Mucosa of stomach (tissue), 1 donor: Measurements from ENCODE around the gene XAGE1A.
"Not testable (repeated sequence)": the region's sequence is repeated elsewhere in the genome, so short reads cannot be mapped to it uniquely, and the experiment has no call there.

ENCODE experiments used
- H3K27me3 ChIP-seq: one replicate; pipeline ENCODE4 v1.7.0; 2013; ENCODE audit warnings: mild to moderate bottlenecking, low read length; ENCODE audit not compliant: control insufficient read depth, insufficient read depth
- H3K36me3 ChIP-seq: one replicate; pipeline ENCODE4 v1.7.0; 2013; ENCODE audit warnings: low read length; ENCODE audit not compliant: control insufficient read depth, insufficient read depth
- H3K4me1 ChIP-seq: one replicate; pipeline ENCODE4 v1.7.0; 2013; ENCODE audit warnings: mild to moderate bottlenecking, low read length; ENCODE audit not compliant: control insufficient read depth, insufficient read depth
- H3K4me3 ChIP-seq: one replicate; pipeline ENCODE4 v1.7.0; 2013; ENCODE audit warnings: low read length
- H3K9ac ChIP-seq: one replicate; pipeline ENCODE4 v1.7.0; 2013; ENCODE audit warnings: mild to moderate bottlenecking, low read length, moderate library complexity
- H3K9me3 ChIP-seq: one replicate; pipeline ENCODE4 v1.7.0; 2013; ENCODE audit warnings: mild to moderate bottlenecking, low read length, moderate library complexity; ENCODE audit not compliant: control insufficient read depth
- donor health status: Pancreatic carcinoma.

The XAGE1A gene

GRCh38 chrX:52542311-52542710 lies 46.7 kb downstream of the XAGE1A start:
- H3K36me3 ChIP-seq: no peaks in the 10 kb centered on the region
- H3K27me3 ChIP-seq: no peaks in the 10 kb centered on the region
- H3K4me1 ChIP-seq: no peaks in the 10 kb centered on the region
- H3K9ac ChIP-seq: no peak overlapping the region
- no peak overlapping the region for H3K4me3 ChIP-seq
- no peaks in the 10 kb centered on the region for H3K9me3 ChIP-seq

GRCh38 chrX:52544147-52544840 lies 48.7 kb downstream of the XAGE1A start:
- Histone ChIP-seq H3K9ac (no peak overlapping the region), H3K4me1 (no peaks in the 10 kb centered on the region), H3K36me3 (no peaks in the 10 kb centered on the region), H3K27me3 (no peaks in the 10 kb centered on the region), H3K4me3 (no peak overlapping the region), H3K9me3 (no peaks in the 10 kb centered on the region)

DNA sequence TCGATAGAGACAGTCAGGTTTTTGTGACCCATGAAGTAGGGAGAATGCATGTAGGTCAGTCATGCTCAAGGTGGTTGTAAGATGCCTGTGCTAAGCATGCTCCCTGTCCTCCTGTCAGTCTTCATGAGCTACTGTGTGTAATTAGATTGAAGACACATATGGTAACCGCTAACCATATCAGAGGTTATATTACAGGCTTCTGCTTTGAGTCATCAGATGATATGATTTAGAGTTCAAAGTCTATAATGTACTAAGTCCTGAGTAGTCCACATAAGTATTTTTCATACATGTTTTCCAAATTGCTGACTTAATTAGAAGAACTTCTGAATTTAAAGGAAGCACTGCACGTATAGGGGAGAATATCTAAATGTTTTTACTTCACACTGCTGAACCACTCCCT lies 53.2 kb downstream of the XAGE1A start:
- H3K36me3 ChIP-seq, H3K27me3 ChIP-seq, H3K9me3 ChIP-seq, H3K9ac ChIP-seq, H3K4me1 ChIP-seq, H3K4me3 ChIP-seq: not testable (repeated sequence)
